H1 (cell line): ENCODE results near the gene TRIM10.

ENCODE experiments used
- CEBPB ChIP-seq: IDR thresholded peaks from 2 replicates; pipeline ENCODE4 v1.6.1; 2012; ENCODE audit warnings: low read depth, low read length
- RFX5 ChIP-seq: IDR thresholded peaks from 2 replicates; pipeline ENCODE4 v1.6.1; 2011; ENCODE audit warnings: low read depth, low read length, improper control_type of control experiment, borderline replicate concordance
- SIX5 ChIP-seq: IDR thresholded peaks from 2 replicates; pipeline ENCODE4 v1.6.1; 2011; ENCODE audit warnings: mild to moderate bottlenecking, low read depth, low read length
- TEAD4 ChIP-seq: IDR thresholded peaks from 2 replicates; pipeline ENCODE4 v1.6.1; 2012; ENCODE audit warnings: low read depth, low read length, inconsistent platforms, mixed read lengths
- ZNF274 ChIP-seq: IDR thresholded peaks from 2 replicates; pipeline ENCODE4 v1.7.0; 2012; ENCODE audit warnings: low read length, borderline replicate concordance; ENCODE audit errors: extremely low read depth
- TF ChIP-seq, protein P1 (sequence below), 3 experiments: IDR thresholded peaks; 1 replicate in 2 of 3; 2 replicates in 1 of 3; pipeline versions ENCODE4 v1.5.1 to v1.6.1; 2011; ENCODE audit warnings: low read length in 3 of 3, mild to moderate bottlenecking in 3 of 3, inconsistent platforms in 2 of 3, low read depth in 1 of 3, moderate library complexity in 1 of 3; ENCODE audit not compliant: insufficient read depth in 1 of 3; ENCODE audit errors: control extremely low read depth in 1 of 3
- TF ChIP-seq, protein P2 (sequence below): IDR thresholded peaks from 2 replicates; pipeline ENCODE4 v1.6.1; 2011; ENCODE audit warnings: low read depth, mild to moderate bottlenecking, low read length; ENCODE audit not compliant: insufficient read depth

DNA sequence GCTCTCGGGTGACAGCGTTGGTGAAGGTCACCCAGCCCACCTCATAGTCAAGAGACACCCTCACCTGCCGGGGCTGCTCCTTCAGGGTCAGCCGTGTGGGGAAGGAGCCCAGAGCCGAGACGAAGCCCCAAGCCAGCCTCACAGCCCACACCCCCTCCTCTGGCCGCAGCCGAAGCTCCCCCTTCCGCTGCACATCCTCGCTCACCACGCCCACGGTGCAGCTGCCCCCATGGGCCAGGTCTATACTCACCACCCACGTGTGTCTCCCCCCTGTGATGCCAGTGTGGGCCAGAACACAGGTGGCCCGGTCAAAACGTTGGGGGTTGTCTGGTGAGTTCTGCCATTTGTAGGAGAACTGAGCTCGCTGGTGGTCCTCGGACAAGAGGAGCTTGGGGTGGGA lies 7.0 kb downstream of the TRIM10 start:
- TF ChIP-seq, protein P1, sequence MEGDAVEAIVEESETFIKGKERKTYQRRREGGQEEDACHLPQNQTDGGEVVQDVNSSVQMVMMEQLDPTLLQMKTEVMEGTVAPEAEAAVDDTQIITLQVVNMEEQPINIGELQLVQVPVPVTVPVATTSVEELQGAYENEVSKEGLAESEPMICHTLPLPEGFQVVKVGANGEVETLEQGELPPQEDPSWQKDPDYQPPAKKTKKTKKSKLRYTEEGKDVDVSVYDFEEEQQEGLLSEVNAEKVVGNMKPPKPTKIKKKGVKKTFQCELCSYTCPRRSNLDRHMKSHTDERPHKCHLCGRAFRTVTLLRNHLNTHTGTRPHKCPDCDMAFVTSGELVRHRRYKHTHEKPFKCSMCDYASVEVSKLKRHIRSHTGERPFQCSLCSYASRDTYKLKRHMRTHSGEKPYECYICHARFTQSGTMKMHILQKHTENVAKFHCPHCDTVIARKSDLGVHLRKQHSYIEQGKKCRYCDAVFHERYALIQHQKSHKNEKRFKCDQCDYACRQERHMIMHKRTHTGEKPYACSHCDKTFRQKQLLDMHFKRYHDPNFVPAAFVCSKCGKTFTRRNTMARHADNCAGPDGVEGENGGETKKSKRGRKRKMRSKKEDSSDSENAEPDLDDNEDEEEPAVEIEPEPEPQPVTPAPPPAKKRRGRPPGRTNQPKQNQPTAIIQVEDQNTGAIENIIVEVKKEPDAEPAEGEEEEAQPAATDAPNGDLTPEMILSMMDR (IDR thresholded peaks at IDR 0.05; ENCODE audit: control extremely low read depth in 1 of 3, insufficient read depth in 1 of 3, low read depth in 1 of 3, low read length in 3 of 3): no peak
- TF ChIP-seq SIX5 (no peak), TEAD4 (no peak), ZNF274 (no peak), RFX5 (no peak), CEBPB (no peak)
- TF ChIP-seq, protein P2, sequence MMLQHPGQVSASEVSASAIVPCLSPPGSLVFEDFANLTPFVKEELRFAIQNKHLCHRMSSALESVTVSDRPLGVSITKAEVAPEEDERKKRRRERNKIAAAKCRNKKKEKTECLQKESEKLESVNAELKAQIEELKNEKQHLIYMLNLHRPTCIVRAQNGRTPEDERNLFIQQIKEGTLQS: no peak
